NB4 (cell line): ENCODE data around the gene ABCB1.

Experiments used
- MAX ChIP-seq: IDR thresholded peaks from 2 replicates; pipeline ENCODE4 v1.6.1; 2011; ENCODE audit warnings: low read depth, low read length
- POLR2A ChIP-seq: IDR thresholded peaks from 2 replicates; pipeline ENCODE4 v1.6.1; 2011; ENCODE audit warnings: mild to moderate bottlenecking; ENCODE audit not compliant: insufficient read length; ENCODE audit errors: extremely low read depth
- TF ChIP-seq, protein P1 (sequence below): IDR thresholded peaks from one replicate; pipeline ENCODE4 v1.5.1; 2012; ENCODE audit warnings: low read depth, low read length

DNA sequence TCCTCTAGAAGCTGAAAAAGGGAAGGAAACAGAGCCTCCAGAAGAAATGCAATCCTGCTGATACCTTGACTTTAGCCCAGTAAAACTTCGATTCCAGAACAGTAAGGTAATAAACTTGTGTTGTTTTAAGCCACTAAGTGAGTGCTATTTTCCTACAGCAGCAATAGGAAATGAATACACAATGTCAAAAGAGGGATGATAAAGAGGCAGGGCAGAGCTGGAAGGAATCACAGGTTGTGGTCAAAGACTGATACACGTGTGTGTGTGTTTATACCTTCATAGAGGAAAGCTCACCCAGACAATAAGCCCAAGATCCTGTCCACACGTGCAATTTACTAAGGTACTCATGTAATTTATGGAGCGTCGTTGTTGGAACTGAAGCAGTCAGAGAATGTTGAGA lies 9.5 kb downstream of the ABCB1 start:
- TF ChIP-seq MAX (no peak), POLR2A (no peak)
- TF ChIP-seq, protein P1, sequence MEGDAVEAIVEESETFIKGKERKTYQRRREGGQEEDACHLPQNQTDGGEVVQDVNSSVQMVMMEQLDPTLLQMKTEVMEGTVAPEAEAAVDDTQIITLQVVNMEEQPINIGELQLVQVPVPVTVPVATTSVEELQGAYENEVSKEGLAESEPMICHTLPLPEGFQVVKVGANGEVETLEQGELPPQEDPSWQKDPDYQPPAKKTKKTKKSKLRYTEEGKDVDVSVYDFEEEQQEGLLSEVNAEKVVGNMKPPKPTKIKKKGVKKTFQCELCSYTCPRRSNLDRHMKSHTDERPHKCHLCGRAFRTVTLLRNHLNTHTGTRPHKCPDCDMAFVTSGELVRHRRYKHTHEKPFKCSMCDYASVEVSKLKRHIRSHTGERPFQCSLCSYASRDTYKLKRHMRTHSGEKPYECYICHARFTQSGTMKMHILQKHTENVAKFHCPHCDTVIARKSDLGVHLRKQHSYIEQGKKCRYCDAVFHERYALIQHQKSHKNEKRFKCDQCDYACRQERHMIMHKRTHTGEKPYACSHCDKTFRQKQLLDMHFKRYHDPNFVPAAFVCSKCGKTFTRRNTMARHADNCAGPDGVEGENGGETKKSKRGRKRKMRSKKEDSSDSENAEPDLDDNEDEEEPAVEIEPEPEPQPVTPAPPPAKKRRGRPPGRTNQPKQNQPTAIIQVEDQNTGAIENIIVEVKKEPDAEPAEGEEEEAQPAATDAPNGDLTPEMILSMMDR = no peak
